ENCODE data around the gene DCBLD2. TPM values are rescaled to one million over a fixed set of nuclear protein-coding genes. Genes with fewer than 3 reads are reported as not detected.

The DCBLD2 gene
- total and polyA plus RNA-seq, 2 experiments from 2014 or later, result 68.3 to 203 TPM

DNA sequence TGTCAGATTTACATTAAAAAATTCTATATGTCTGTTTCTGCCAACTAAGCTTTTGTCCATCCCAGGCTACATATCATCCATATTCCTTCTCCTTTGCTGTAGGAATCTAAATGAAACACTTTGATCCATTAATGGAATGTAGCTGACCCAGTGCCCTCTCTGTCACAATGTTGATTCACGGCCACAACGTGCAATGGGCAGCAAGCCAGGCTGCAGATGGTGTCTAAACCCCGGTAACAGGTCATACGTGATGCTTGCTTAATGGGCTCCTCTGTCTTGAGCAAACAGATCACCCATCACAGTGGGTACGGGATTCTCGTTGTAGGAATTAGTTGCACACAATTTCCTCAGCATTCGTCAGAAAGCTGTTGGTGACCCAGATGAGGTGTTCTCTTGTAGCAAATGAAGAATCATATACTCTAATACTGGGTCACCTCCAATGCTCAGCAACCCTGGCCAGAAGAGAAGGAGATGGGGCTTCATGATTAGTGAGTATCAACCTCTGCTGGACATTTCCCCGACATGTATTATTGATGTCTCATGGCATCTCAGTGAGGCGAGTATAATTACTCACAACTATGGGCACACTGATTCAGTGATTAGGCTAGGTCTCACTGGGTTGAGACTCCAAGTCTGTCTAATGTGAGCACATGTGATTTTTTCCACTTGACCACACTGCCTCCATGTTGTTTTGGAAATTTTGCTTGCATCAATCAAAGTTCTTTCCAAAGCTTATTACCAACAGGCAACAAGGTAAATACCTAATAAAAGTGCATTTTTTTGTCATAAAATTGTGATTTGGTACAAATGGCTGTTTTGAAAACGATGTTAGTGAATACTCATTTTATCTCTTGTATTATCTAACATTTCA is 12.9 kb upstream of the DCBLD2 start:
- Histone ChIP-seq H2AFZ (no peak overlapping the region), H3K27me3 (replicated peaks; ENCODE audit: insufficient read depth) (no peaks in the 10 kb centered on the region), H3K9me3 (ENCODE audit: low read depth) (no peaks in the 10 kb centered on the region), H3K27ac (no peak overlapping the region), H3K36me3 (ENCODE audit: low read depth) (no peaks in the 10 kb centered on the region), H3F3A (ENCODE audit: insufficient read depth) (no peaks in the 10 kb centered on the region; the same call in 1 of the 2 replicates), H3K4me2 (ENCODE audit: unreplicated experiment) (no peak overlapping the region), H3K4me1 (ENCODE audit: insufficient read depth) (peaks cover 18% of the 10 kb centered on the region), H3K9ac (no peak overlapping the region), H3K79me2 (ENCODE audit: insufficient read depth) (no peaks in the 10 kb centered on the region), H3K4me3 (no peak overlapping the region), H4K20me1 (ENCODE audit: insufficient read depth) (no peaks in the 10 kb centered on the region), H3K9me2 (ENCODE audit: insufficient read depth) (no peaks in the 10 kb centered on the region)
- in situ Hi-C loops (cut with MboI), result no loop called here
- 85 to 90% methylated on average over 10 of the region's 10 CpGs for WGBS, 2 experiments (ENCODE audit: low coverage in 1 of 2, low lambda C conversion rate in 2 of 2, missing lambda C conversion rate in 2 of 2)
- no peak for DNase-seq
- TF ChIP-seq EZH2phosphoT487 (IDR thresholded peaks at IDR 0.05; ENCODE audit: insufficient read depth, low read depth) (no peak), EZH2 (IDR thresholded peaks at IDR 0.05; ENCODE audit: insufficient read depth, poor library complexity, severe bottlenecking) (no peak)

GRCh38 chr3:98912448-98912847 is 11.0 kb upstream of the DCBLD2 start:
- WGBS, 2 experiments (ENCODE audit: low coverage in 1 of 2, low lambda C conversion rate in 2 of 2, missing lambda C conversion rate in 2 of 2), result 50 to 53% methylated on average over 1 of the region's 1 CpG
- Histone ChIP-seq H3K36me3 (ENCODE audit: low read depth) (no peaks in the 10 kb centered on the region), H3K79me2 (ENCODE audit: insufficient read depth) (no peaks in the 10 kb centered on the region), H3K9ac (no peak overlapping the region), H4K20me1 (ENCODE audit: insufficient read depth) (no peaks in the 10 kb centered on the region), H3K4me3 (no peak overlapping the region), H3K9me3 (ENCODE audit: low read depth) (no peaks in the 10 kb centered on the region), H3K27ac (no peak overlapping the region), H3K4me2 (ENCODE audit: unreplicated experiment) (no peak overlapping the region), H3K9me2 (ENCODE audit: insufficient read depth) (no peaks in the 10 kb centered on the region), H3F3A (ENCODE audit: insufficient read depth) (no peaks in the 10 kb centered on the region; the same call in 1 of the 2 replicates), H3K4me1 (ENCODE audit: insufficient read depth) (0 out of 2 replicates have a peak, but pooled peaks cover 4% of the 10 kb centered on the region), H2AFZ (no peak overlapping the region), H3K27me3 (replicated peaks; ENCODE audit: insufficient read depth) (no peaks in the 10 kb centered on the region)
- no peak for DNase-seq
- TF ChIP-seq EZH2phosphoT487 (IDR thresholded peaks at IDR 0.05; ENCODE audit: insufficient read depth, low read depth) (no peak), EZH2 (IDR thresholded peaks at IDR 0.05; ENCODE audit: insufficient read depth, poor library complexity, severe bottlenecking) (no peak)
- in situ Hi-C loops (cut with MboI), result no loop called here

GRCh38 chr3:98906230-98906629 is 4.7 kb upstream of the DCBLD2 start:
- Histone ChIP-seq H3K9me3 (ENCODE audit: low read depth) (no peaks in the 10 kb centered on the region), H3K27me3 (replicated peaks; ENCODE audit: insufficient read depth) (no peaks in the 10 kb centered on the region), H2AFZ (0 out of 2 replicates have a peak overlapping the region, but pooled peaks have one; percentile 29), H3K27ac (peak overlapping the region; percentile 65), H3K36me3 (ENCODE audit: low read depth) (no peaks in the 10 kb centered on the region), H3K9ac (peak overlapping the region; percentile 30), H3K4me2 (ENCODE audit: unreplicated experiment) (peak overlapping the region; percentile 56), H3K4me3 (peak overlapping the region; percentile 37), H3F3A (ENCODE audit: insufficient read depth) (peaks cover 21% of the 10 kb centered on the region), H3K4me1 (ENCODE audit: insufficient read depth) (peaks cover 29% of the 10 kb centered on the region), H3K9me2 (ENCODE audit: insufficient read depth) (no peaks in the 10 kb centered on the region), H4K20me1 (ENCODE audit: insufficient read depth) (no peaks in the 10 kb centered on the region), H3K79me2 (ENCODE audit: insufficient read depth) (peaks cover 24% of the 10 kb centered on the region)
- 0 to 2% methylated on average over 1 of the region's 1 CpG for WGBS, 2 experiments (ENCODE audit: low coverage in 1 of 2, low lambda C conversion rate in 2 of 2, missing lambda C conversion rate in 2 of 2)
- TF ChIP-seq EZH2 (IDR thresholded peaks at IDR 0.05; ENCODE audit: insufficient read depth, poor library complexity, severe bottlenecking) (no peak), EZH2phosphoT487 (IDR thresholded peaks at IDR 0.05; ENCODE audit: insufficient read depth, low read depth) (no peak)
- in situ Hi-C loops (cut with MboI), result no loop called here
- peak; percentile 89 for DNase-seq

GRCh38 chr3:98903705-98904481 is 2.4 kb upstream of the DCBLD2 start:
- no peaks in the 10 kb centered on the region for H4K20me1 ChIP-seq (ENCODE audit: insufficient read depth)
- H3F3A ChIP-seq (ENCODE audit: insufficient read depth), result peaks cover 37% of the 10 kb centered on the region
- TF ChIP-seq EZH2 (IDR thresholded peaks at IDR 0.05; ENCODE audit: insufficient read depth, poor library complexity, severe bottlenecking) (no peak), EZH2phosphoT487 (IDR thresholded peaks at IDR 0.05; ENCODE audit: insufficient read depth, low read depth) (no peak)
- H3K4me3 ChIP-seq, result no peak overlapping the region
- peaks cover 47% of the 10 kb centered on the region for H3K79me2 ChIP-seq (ENCODE audit: insufficient read depth)
- no peaks in the 10 kb centered on the region for H3K9me3 ChIP-seq (ENCODE audit: low read depth)
- no peak overlapping the region for H2AFZ ChIP-seq
- DNase-seq, result no peak
- H3K9ac ChIP-seq, result no peak overlapping the region
- H3K9me2 ChIP-seq (ENCODE audit: insufficient read depth), result no peaks in the 10 kb centered on the region
- in situ Hi-C loops (cut with MboI), result no loop called here
- H3K4me2 ChIP-seq (ENCODE audit: unreplicated experiment), result no peak overlapping the region
- H3K4me1 ChIP-seq (ENCODE audit: insufficient read depth), result peaks cover 29% of the 10 kb centered on the region
- no peak overlapping the region for H3K27ac ChIP-seq
- WGBS, 2 experiments (ENCODE audit: low coverage in 1 of 2, low lambda C conversion rate in 2 of 2, missing lambda C conversion rate in 2 of 2), result 97% methylated on average over 11 of the region's 11 CpGs
- H3K27me3 ChIP-seq (replicated peaks; ENCODE audit: insufficient read depth), result no peaks in the 10 kb centered on the region
- peaks cover under 1% of the 10 kb centered on the region; the same call in 1 of the 2 replicates for H3K36me3 ChIP-seq (ENCODE audit: low read depth)

All from GM23248 (cell line).